Endothelial cell of umbilical vein (primary cell): ENCODE data around the gene BBLN. TPM values are rescaled to one million over a fixed set of nuclear protein-coding genes. Genes with fewer than 3 reads are reported as not detected.
"Not testable (repeated sequence)": the region's sequence is repeated elsewhere in the genome, so short reads cannot be mapped to it uniquely, and the experiment has no call there.

Experiments
- BruUV-seq: library from RNA; stranded (reverse); fragments of 400-500 nt; replicated peaks from 2 replicates; lab custom pipeline; 2021; lab: Mats Ljungman, UMichigan
- CTCF ChIA-PET: fragments of 300-600, 350-600 bp; sonication (Branson Sonifier 250); formaldehyde crosslinking; loops from one replicate; lab custom pipeline; 2021; ENCODE audit warnings: antibody characterized with exemption, inconsistent platforms; lab: Charles Lee
- POLR2A ChIA-PET: fragments of 300-600, 350-600 bp; sonication (Branson Sonifier 250); formaldehyde crosslinking; loops from one replicate; lab custom pipeline; 2021; ENCODE audit warnings: antibody characterized with exemption, inconsistent platforms; lab: Charles Lee
- DNase-seq: peaks from one replicate; pipeline ENCODE4 v3.0.0-alpha.2; 2011; ENCODE audit warnings: low read depth, low spot score
- FAIRE-seq: peaks from 2 replicates; lab custom pipeline; 2011; peaks lifted over from hg19 to GRCh38; lab: Jason Lieb, UNC
- H2AFZ ChIP-seq: 2 replicates; pipeline ENCODE4 v1.6.0; 2012; ENCODE audit warnings: low read depth, low read length, control low read depth, inconsistent platforms
- H3K27ac ChIP-seq: 2 replicates; pipeline ENCODE4 v1.5.1; 2011; ENCODE audit warnings: low read depth, mild to moderate bottlenecking, control low read depth, low read length, moderate library complexity; ENCODE audit not compliant: insufficient read depth
- H3K27me3 ChIP-seq, 2 experiments: 2 replicates each; pipeline versions ENCODE4 v1.6.0 to v1.6.1; 2011; ENCODE audit warnings: low read length in 2 of 2, mixed read lengths in 1 of 2; ENCODE audit not compliant: control insufficient read depth in 2 of 2, insufficient read depth in 2 of 2
- H3K36me3 ChIP-seq, 2 experiments: 2 replicates in 1 of 2; 3 replicates in 1 of 2; pipeline ENCODE4 v1.5.1; 2011; ENCODE audit warnings: low read length in 2 of 2, mild to moderate bottlenecking in 1 of 2, moderate library complexity in 1 of 2; ENCODE audit not compliant: control insufficient read depth in 2 of 2, insufficient read depth in 2 of 2; ENCODE audit errors: extremely low read depth in 1 of 2
- H3K4me1 ChIP-seq: 3 replicates; pipeline ENCODE4 v1.5.1; 2011; ENCODE audit warnings: mild to moderate bottlenecking, low read length; ENCODE audit not compliant: control insufficient read depth, insufficient read depth; ENCODE audit errors: extremely low read depth
- H3K4me2 ChIP-seq: 2 replicates; pipeline ENCODE4 v1.6.1; 2011; ENCODE audit warnings: low read length, control low read depth, mixed read lengths; ENCODE audit not compliant: insufficient read depth
- H3K4me3 ChIP-seq, 3 experiments: fragments of 200-600 bp in 1 of 3; sonication (generic), shearing (Covaris generic) in 1 of 3; replicated peaks in 1 of 3; 2 replicates each; pipeline ENCODE4 v1.5.1; 2011 to 2016; ENCODE audit warnings: control low read depth in 3 of 3, low read length in 3 of 3, mild to moderate bottlenecking in 2 of 3, inconsistent platforms in 1 of 3, low read depth in 1 of 3, moderate library complexity in 1 of 3; ENCODE audit not compliant: insufficient read depth in 1 of 3
- H3K79me2 ChIP-seq: 2 replicates; pipeline ENCODE4 v1.6.0; 2012; ENCODE audit warnings: low read length, inconsistent platforms; ENCODE audit not compliant: control insufficient read depth, insufficient read depth
- H3K9ac ChIP-seq: replicated peaks from 2 replicates; pipeline ENCODE3; 2011; ENCODE audit warnings: low read length, control low read depth; ENCODE audit not compliant: insufficient read depth; ENCODE audit errors: extremely low read depth
- H3K9me1 ChIP-seq: replicated peaks from 3 replicates; pipeline ENCODE4 v1.6.0; 2011; ENCODE audit warnings: mild to moderate bottlenecking, low read length; ENCODE audit not compliant: control insufficient read depth, insufficient read depth; ENCODE audit errors: extremely low read depth
- H3K9me3 ChIP-seq: replicated peaks from 2 replicates; pipeline ENCODE4 v1.5.1; 2012; ENCODE audit warnings: low read length, inconsistent platforms; ENCODE audit not compliant: control insufficient read depth, insufficient read depth
- H4K20me1 ChIP-seq: replicated peaks from 2 replicates; pipeline ENCODE3; 2011; ENCODE audit warnings: mild to moderate bottlenecking, low read length; ENCODE audit not compliant: control insufficient read depth, insufficient read depth; ENCODE audit errors: extremely low read depth
- dilution Hi-C: fragments of 300-500 bp; cut with MboI; formaldehyde crosslinking; loops from one replicate; pipeline ENCODE4 v1.15.0; 2019; ENCODE audit warnings: low sequenced_read_pairs; ENCODE audit not compliant: extremely low pct_ligation_motif_present
- intact Hi-C: fragments of 100-400 bp; cut with micrococcal nuclease; formaldehyde crosslinking; loops from one replicate; pipeline ENCODE4 v1.10.0; 2022
- polyA plus RNA-seq, 4 experiments: library from polyadenylated mRNA; depleted of rRNA in 3 of 4; stranded (reverse) in 3 of 4; unstranded in 1 of 4; fragments of >200 nt; gene quantifications; 2 replicates each; pipeline versions ENCODE4 v1.2.1 to v1.2.3, GENCODE V29; 2011 to 2012; ENCODE audit warnings: missing spikeins in 1 of 4
- total RNA-seq: library from RNA; stranded (reverse); gene quantifications from 2 replicates; pipeline ENCODE4 v1.2.3, GENCODE V29; 2021

The BBLN gene
- total and polyA plus RNA-seq, 2 donors (not counting 3 experiments of a cell fraction or from before 2014, with no cell fraction given) = 51.0 to 124 TPM

DNA sequence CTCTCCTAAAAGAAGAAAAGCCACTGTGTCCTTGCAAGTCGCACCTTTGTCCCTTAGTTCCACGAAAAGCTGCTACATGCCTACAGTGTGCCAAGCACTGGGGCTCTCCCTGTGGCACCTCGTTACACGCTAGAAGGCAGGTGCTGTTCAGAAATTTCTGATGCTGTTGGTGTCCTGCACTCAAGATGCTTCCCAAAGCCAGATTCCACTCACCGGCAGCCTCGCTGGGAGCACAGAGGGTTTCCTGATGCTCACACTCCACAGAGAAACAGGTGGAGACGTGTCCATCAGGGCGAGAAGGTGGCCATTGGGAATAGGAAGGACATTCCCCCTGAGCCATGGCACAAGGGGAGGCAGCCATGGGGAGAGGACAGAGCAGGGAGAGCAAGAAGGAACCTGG is 28.7 kb upstream of the BBLN start:
- DNase-seq, BruUV-seq, H3K9me1 ChIP-seq, H3K4me1 ChIP-seq, H3K27ac ChIP-seq, dilution Hi-C loops, H3K4me2 ChIP-seq, H3K9ac ChIP-seq, H4K20me1 ChIP-seq, H3K79me2 ChIP-seq, H3K9me3 ChIP-seq, intact Hi-C loops, POLR2A ChIA-PET, H2AFZ ChIP-seq, H3K4me3 ChIP-seq, FAIRE-seq, H3K36me3 ChIP-seq: not testable (repeated sequence)
- H3K27me3 ChIP-seq = peaks cover 18% of the 10 kb centered on the region in 2 experiments
- CTCF ChIA-PET = interaction anchor here (2.5 kb wide), 1 partner anchor 14 kb away, joined by 7 read pairs; no protein-coding TSS in a partner anchor

- ChIA-PET POLR2A (interaction anchor here (0.6 kb wide), 1 partner anchor 23 kb away, joined by 4 read pairs; no protein-coding TSS in a partner anchor), CTCF (interaction anchor here (2.5 kb wide), 1 partner anchor 14 kb away, joined by 7 read pairs; no protein-coding TSS in a partner anchor)
- H2AFZ ChIP-seq, H4K20me1 ChIP-seq, DNase-seq, FAIRE-seq, H3K36me3 ChIP-seq, intact Hi-C loops, dilution Hi-C loops, H3K27ac ChIP-seq, H3K9me1 ChIP-seq, H3K4me1 ChIP-seq, H3K4me3 ChIP-seq, H3K9me3 ChIP-seq, H3K79me2 ChIP-seq, H3K4me2 ChIP-seq, H3K9ac ChIP-seq, BruUV-seq: not testable (repeated sequence)
- peaks cover 18% of the 10 kb centered on the region in 2 experiments for H3K27me3 ChIP-seq
These were observed 27.9 kb upstream of the BBLN start for GRCh38 chr9:128132139-128132538.

DNA sequence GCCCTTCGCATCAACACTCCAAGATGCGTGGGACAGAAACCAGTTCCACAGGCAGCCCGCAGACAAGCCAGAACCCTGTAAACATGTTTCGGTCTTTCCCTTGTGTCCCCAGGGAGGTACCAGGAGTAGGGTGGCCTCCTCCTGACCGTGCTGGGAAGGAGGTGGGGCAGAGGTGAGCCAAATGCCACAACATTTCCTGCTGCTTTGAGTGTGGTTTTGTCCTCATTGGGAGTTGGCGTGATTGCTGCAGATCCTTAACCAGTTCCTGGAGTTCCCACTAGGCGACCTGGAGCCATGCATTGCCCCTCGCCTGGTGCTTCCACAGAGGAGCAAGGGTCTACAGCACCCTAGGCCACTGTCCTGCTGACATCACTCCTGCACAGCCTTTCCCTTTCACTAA is 24.5 kb upstream of the BBLN start:
- H3K4me2 ChIP-seq, BruUV-seq, H3K4me3 ChIP-seq, H2AFZ ChIP-seq, dilution Hi-C loops, POLR2A ChIA-PET, H3K79me2 ChIP-seq, CTCF ChIA-PET, DNase-seq, H3K9me3 ChIP-seq, H3K9ac ChIP-seq, intact Hi-C loops, H3K4me1 ChIP-seq, H3K36me3 ChIP-seq, H3K9me1 ChIP-seq, H4K20me1 ChIP-seq, H3K27ac ChIP-seq, FAIRE-seq: not testable (repeated sequence)
- H3K27me3 ChIP-seq = peaks cover 18% of the 10 kb centered on the region in 2 experiments
